Measurements from ENCODE around the gene FRY. TPM values are rescaled to one million over a fixed set of nuclear protein-coding genes. Genes with fewer than 3 reads are reported as not detected.
A peak's percentile ranks its signal among the peaks of the same experiment; 100 is the strongest.

Gene FRY
- total RNA-seq, 2 donors from 2014 or later = 122 to 165 TPM

GRCh38 chr13:32016631-32017030 lies 14.9 kb upstream of the FRY start:
- no peaks in the 10 kb centered on the region for H3K27me3 ChIP-seq (replicated peaks; ENCODE audit: insufficient read depth)
- ATAC-seq (ENCODE audit: insufficient number of reproducible peaks, low FRiP score, low read depth) = no peak
- no peaks in the 10 kb centered on the region for H3K36me3 ChIP-seq
- H3K27ac ChIP-seq = no peak overlapping the region
- TF ChIP-seq CTCF (IDR thresholded peaks at IDR 0.05) = no peak
- H3K9me3 ChIP-seq = no peaks in the 10 kb centered on the region
- H3K4me3 ChIP-seq = no peak overlapping the region
- H3K4me1 ChIP-seq (ENCODE audit: control insufficient read depth in 1 of 2, low read depth in 2 of 2) = peaks cover 0 to 4% of the 10 kb centered on the region in 2 donors
- no peak for DNase-seq (ENCODE audit: low spot score)

GRCh38 chr13:32017474-32017873 lies 14.1 kb upstream of the FRY start:
- Histone ChIP-seq H3K9me3 (no peaks in the 10 kb centered on the region), H3K27me3 (replicated peaks; ENCODE audit: insufficient read depth) (no peaks in the 10 kb centered on the region), H3K27ac (no peak overlapping the region), H3K36me3 (no peaks in the 10 kb centered on the region), H3K4me3 (no peak overlapping the region), H3K4me1 (ENCODE audit: control insufficient read depth in 1 of 2, low read depth in 2 of 2) (peaks cover 4 to 7% of the 10 kb centered on the region in 2 donors)
- TF ChIP-seq CTCF (IDR thresholded peaks at IDR 0.05) = no peak
- DNase-seq (ENCODE audit: low spot score) (no peak), ATAC-seq (ENCODE audit: insufficient number of reproducible peaks, low FRiP score, low read depth) (no peak)

GRCh38 chr13:32019612-32020233 lies 11.9 kb upstream of the FRY start:
- no peak overlapping the region for H3K27ac ChIP-seq
- ATAC-seq (ENCODE audit: insufficient number of reproducible peaks, low FRiP score, low read depth) = no peak
- TF ChIP-seq CTCF (IDR thresholded peaks at IDR 0.05) = peak; percentile 65
- H3K4me3 ChIP-seq = no peak overlapping the region
- H3K9me3 ChIP-seq = no peaks in the 10 kb centered on the region
- no peaks in the 10 kb centered on the region for H3K36me3 ChIP-seq
- H3K27me3 ChIP-seq (replicated peaks; ENCODE audit: insufficient read depth) = no peaks in the 10 kb centered on the region
- peaks cover 4 to 7% of the 10 kb centered on the region in 2 donors for H3K4me1 ChIP-seq (ENCODE audit: control insufficient read depth in 1 of 2, low read depth in 2 of 2)
- no peak for DNase-seq (ENCODE audit: low spot score)

- H3K36me3 ChIP-seq = no peaks in the 10 kb centered on the region
- H3K4me3 ChIP-seq = no peak overlapping the region
- H3K9me3 ChIP-seq = no peaks in the 10 kb centered on the region
- no peak for ATAC-seq (ENCODE audit: insufficient number of reproducible peaks, low FRiP score, low read depth)
- H3K4me1 ChIP-seq (ENCODE audit: control insufficient read depth in 1 of 2, low read depth in 2 of 2) = peaks cover 0 to 7% of the 10 kb centered on the region in 2 donors
- no peak overlapping the region for H3K27ac ChIP-seq
- TF ChIP-seq CTCF (IDR thresholded peaks at IDR 0.05) = no peak
- H3K27me3 ChIP-seq (replicated peaks; ENCODE audit: insufficient read depth) = no peaks in the 10 kb centered on the region
- DNase-seq (ENCODE audit: low spot score) = no peak
These were observed 9.8 kb upstream of the FRY start for GRCh38 chr13:32021785-32022184.

- Histone ChIP-seq H3K9me3 (no peaks in the 10 kb centered on the region), H3K4me1 (ENCODE audit: control insufficient read depth in 1 of 2, low read depth in 2 of 2) (peaks cover 0 to 7% of the 10 kb centered on the region in 2 donors), H3K36me3 (no peaks in the 10 kb centered on the region), H3K27ac (no peak overlapping the region), H3K27me3 (replicated peaks; ENCODE audit: insufficient read depth) (no peaks in the 10 kb centered on the region), H3K4me3 (no peak overlapping the region)
- no peak for ATAC-seq (ENCODE audit: insufficient number of reproducible peaks, low FRiP score, low read depth)
- TF ChIP-seq CTCF (IDR thresholded peaks at IDR 0.05) = no peak
- no peak for DNase-seq (ENCODE audit: low spot score)
These were observed 9.3 kb upstream of the FRY start for GRCh38 chr13:32022311-32022710.
